Mesothelial cell of epicardium (in vitro differentiated cells): ENCODE measurements around the gene DACT2. TPM values are rescaled to one million over a fixed set of nuclear protein-coding genes. Genes with fewer than 3 reads are reported as not detected.

Experiments used
- DNase-seq, 2 experiments: peaks; one replicate each; pipeline ENCODE4 v3.0.0; 2021; ENCODE audit warnings: low spot score in 2 of 2; ENCODE audit not compliant: unreplicated experiment in 2 of 2
- H3K27ac Mint-ChIP-seq: 2 replicates; pipeline ENCODE4 v1.8.0; 2021; ENCODE audit warnings: mixed read lengths
- H3K27me3 Mint-ChIP-seq: 2 replicates; pipeline ENCODE4 v1.8.0; 2021; ENCODE audit warnings: low read depth, mixed read lengths
- H3K36me3 Mint-ChIP-seq: 2 replicates; pipeline ENCODE4 v1.8.0; 2021; ENCODE audit warnings: mixed read lengths
- H3K4me1 Mint-ChIP-seq: 2 replicates; pipeline ENCODE4 v1.8.0; 2021; ENCODE audit warnings: mixed read lengths
- H3K4me3 Mint-ChIP-seq: 2 replicates; pipeline ENCODE4 v1.8.0; 2021; ENCODE audit warnings: mild to moderate bottlenecking, moderate library complexity, mixed read lengths
- H3K9me3 Mint-ChIP-seq: 2 replicates; pipeline ENCODE4 v1.8.0; 2021; ENCODE audit warnings: mixed read lengths
- CTCF ChIP-seq: fragments of 200-600 bp; sonication (generic); IDR thresholded peaks from one replicate; pipeline ENCODE4 v1.5.0; 2021; ENCODE audit warnings: antibody characterized with exemption; ENCODE audit not compliant: unreplicated experiment
- total RNA-seq: library from RNA; stranded (reverse); gene quantifications from 3 replicates; pipeline ENCODE4 v1.2.1, GENCODE V29; 2021

DACT2 gene
- total RNA-seq, 1 donor from 2014 or later: 7.4 TPM

DNA sequence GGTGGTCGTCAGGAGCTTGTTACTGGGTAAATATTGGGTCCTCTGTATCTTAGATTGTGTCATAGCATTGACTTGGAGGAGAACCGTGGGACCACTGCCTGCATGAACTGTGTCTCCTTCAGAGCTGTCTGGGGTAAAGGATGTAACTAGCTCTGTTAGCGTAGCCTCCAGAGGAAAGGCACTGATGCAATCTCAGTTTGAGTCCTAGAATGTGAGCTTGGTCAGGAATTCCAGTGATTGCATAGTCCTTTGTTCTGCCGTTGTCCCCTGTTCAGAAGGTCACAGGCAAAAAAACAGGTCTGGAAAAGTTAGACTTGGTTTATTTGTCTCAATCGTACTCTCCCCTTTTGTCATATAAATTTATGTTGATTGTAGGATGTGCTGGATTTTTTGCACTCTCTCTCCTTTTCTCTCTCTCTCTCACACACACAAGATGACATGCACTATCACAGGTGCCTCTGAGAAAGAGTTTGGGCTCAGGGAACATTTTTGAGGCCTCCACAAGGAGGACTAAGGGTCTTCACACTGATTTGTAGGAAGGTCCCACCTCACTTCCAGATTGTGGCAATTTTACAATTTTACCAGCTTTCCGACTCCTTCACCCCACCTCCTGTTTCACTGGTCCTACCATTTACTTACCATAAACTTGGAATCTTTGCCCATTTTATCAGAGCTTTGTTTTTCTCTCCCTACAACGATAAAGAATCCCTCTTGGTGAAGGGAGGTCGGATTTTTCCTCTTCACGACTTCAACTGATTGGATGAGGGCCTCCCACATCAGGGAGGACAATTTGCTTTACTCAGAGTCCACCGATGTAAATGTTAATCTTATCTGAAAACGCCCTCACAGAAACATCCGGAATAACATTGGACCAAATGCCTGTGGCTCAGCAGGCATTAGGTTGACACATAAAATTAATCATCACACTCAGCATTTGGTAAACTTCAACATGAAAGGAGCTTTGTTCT is 7.0 kb upstream of the DACT2 start:
- Mint-ChIP-seq H3K27me3 (peaks cover 28% of the 10 kb centered on the region), H3K36me3 (no peaks in the 10 kb centered on the region), H3K27ac (peak overlapping the region; percentile 55), H3K9me3 (peaks cover 3% of the 10 kb centered on the region), H3K4me3 (no peak overlapping the region), H3K4me1 (peaks cover 29% of the 10 kb centered on the region)
- TF ChIP-seq CTCF: no peak
- no peak for DNase-seq

GRCh38 chr6:168322966-168323365 is 3.4 kb upstream of the DACT2 start:
- Mint-ChIP-seq H3K36me3 (no peaks in the 10 kb centered on the region), H3K4me1 (peaks cover 42% of the 10 kb centered on the region), H3K9me3 (peaks cover 3% of the 10 kb centered on the region), H3K27me3 (peaks cover 11% of the 10 kb centered on the region), H3K4me3 (no peak overlapping the region), H3K27ac (no peak overlapping the region)
- no peak for DNase-seq
- no peak for TF ChIP-seq CTCF

- H3K36me3 Mint-ChIP-seq: no peaks in the 10 kb centered on the region
- peak overlapping the region; percentile 56 for H3K4me3 Mint-ChIP-seq
- no peak for DNase-seq
- no peak for TF ChIP-seq CTCF
- no peak overlapping the region for H3K27ac Mint-ChIP-seq
- peaks cover 6% of the 10 kb centered on the region for H3K27me3 Mint-ChIP-seq
- peaks cover 29% of the 10 kb centered on the region for H3K4me1 Mint-ChIP-seq
- H3K9me3 Mint-ChIP-seq: peaks cover 3% of the 10 kb centered on the region
These were observed 1.1 kb upstream of the DACT2 start for GRCh38 chr6:168320634-168321033.

- no peak for DNase-seq
- TF ChIP-seq CTCF: no peak
- H3K36me3 Mint-ChIP-seq: no peaks in the 10 kb centered on the region
- peaks cover 48% of the 10 kb centered on the region for H3K4me1 Mint-ChIP-seq
- no peaks in the 10 kb centered on the region for H3K9me3 Mint-ChIP-seq
- peaks cover 4% of the 10 kb centered on the region for H3K27me3 Mint-ChIP-seq
- H3K4me3 Mint-ChIP-seq: peak overlapping the region; percentile 75
- H3K27ac Mint-ChIP-seq: peak overlapping the region; percentile 55
These were observed 848 bp downstream of the DACT2 start for GRCh38 chr6:168318579-168319278.

- H3K36me3 Mint-ChIP-seq: no peaks in the 10 kb centered on the region
- H3K4me3 Mint-ChIP-seq: peak overlapping the region; percentile 75
- H3K27ac Mint-ChIP-seq: peak overlapping the region; percentile 55
- TF ChIP-seq CTCF: no peak
- H3K9me3 Mint-ChIP-seq: no peaks in the 10 kb centered on the region
- no peak for DNase-seq
- peaks cover 49% of the 10 kb centered on the region for H3K4me1 Mint-ChIP-seq
- peaks cover 4% of the 10 kb centered on the region for H3K27me3 Mint-ChIP-seq
These were observed 1.5 kb downstream of the DACT2 start for GRCh38 chr6:168318090-168318489.
